ENCODE data around the gene SMARCA4. TPM values are rescaled to one million over a fixed set of nuclear protein-coding genes. Genes with fewer than 3 reads are reported as not detected.

SMARCA4 gene
- total and polyA plus RNA-seq, 11 donors, result 34.1 to 70.9 (median 48.6) TPM

DNA sequence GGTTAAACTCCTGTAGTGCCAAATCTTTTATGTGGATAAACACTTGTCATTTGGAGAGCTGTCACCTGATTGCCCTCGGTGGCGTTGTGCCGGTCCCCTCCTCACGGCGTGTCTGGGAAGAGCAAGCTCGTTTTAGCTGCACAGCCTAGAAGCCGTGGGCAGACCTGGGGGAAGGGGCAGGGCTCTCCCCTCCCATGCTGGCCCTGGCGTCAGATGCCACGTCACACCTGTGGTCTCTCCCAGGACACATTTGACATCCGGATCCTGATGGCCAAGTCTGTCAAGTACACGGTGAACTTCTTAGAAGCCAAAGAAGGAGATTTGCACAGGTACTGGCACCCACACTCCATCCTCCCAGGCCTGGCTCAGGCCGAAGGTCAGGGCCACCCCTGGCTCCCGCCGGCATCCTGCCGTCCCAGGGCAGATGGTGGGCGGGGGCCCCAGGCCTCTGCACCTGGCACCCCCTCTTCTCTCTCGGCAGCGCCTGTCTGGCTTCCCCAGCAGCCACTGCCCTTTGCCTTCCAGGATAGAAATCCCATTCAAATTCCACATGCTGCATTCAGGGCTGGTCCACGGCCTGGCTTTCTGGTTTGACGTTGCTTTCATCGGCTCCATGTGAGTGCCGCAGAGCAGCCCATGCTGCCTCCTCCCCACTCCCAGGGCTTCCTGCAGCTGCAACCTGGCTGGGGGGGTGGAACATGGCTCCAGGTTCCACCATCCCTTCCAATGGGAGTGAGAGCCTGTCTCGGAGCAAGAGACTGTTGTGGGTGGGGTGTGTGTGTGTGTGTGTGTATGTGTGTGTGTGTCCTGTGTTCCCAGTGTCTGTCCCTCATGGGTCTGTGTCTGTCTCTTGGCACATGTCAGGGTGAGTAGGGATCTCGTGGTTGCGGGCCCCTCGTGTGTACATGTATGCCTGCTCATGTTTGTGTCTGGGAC lies 41.2 kb upstream of the SMARCA4 start:
- no peaks in the 10 kb centered on the region for H3K4me1 ChIP-seq
- H3K36me3 ChIP-seq, result peaks cover 0 to 93% (median 79%) of the 10 kb centered on the region in 9 donors
- DNase-seq (no peak), ATAC-seq (peak in 1 of 4 donors; percentile 31)
- no peaks in the 10 kb centered on the region for H3K27me3 ChIP-seq
- intact Hi-C loops (cut with DNase I), result no loop called here
- H3K4me3 ChIP-seq, result no peak overlapping the region
- 73 to 80% (median 73%) methylated on average over 21 to 26 of the region's 26 CpGs for WGBS, 4 donors
- H3K9me3 ChIP-seq, result no peaks in the 10 kb centered on the region
- no peak overlapping the region for H3K27ac ChIP-seq
- no peak for TF ChIP-seq POLR2A (IDR thresholded peaks at IDR 0.05)
- TF ChIP-seq, protein P1, sequence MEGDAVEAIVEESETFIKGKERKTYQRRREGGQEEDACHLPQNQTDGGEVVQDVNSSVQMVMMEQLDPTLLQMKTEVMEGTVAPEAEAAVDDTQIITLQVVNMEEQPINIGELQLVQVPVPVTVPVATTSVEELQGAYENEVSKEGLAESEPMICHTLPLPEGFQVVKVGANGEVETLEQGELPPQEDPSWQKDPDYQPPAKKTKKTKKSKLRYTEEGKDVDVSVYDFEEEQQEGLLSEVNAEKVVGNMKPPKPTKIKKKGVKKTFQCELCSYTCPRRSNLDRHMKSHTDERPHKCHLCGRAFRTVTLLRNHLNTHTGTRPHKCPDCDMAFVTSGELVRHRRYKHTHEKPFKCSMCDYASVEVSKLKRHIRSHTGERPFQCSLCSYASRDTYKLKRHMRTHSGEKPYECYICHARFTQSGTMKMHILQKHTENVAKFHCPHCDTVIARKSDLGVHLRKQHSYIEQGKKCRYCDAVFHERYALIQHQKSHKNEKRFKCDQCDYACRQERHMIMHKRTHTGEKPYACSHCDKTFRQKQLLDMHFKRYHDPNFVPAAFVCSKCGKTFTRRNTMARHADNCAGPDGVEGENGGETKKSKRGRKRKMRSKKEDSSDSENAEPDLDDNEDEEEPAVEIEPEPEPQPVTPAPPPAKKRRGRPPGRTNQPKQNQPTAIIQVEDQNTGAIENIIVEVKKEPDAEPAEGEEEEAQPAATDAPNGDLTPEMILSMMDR (IDR thresholded peaks at IDR 0.05), result no peak

DNA sequence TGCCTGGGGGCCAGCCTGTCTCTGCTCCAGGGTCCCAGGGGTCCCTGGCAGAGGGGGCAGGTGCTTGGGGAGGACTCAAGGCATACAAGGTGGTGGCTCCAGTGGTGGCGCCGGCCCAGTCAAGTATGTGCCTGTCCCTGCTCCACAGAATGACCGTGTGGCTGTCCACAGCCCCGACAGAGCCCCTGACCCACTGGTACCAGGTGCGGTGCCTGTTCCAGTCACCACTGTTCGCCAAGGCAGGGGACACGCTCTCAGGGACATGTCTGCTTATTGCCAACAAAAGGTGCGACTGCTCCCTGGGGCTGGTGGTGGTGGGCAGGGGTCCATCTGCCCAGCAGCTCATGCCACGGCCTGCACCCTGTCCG lies 40.6 kb upstream of the SMARCA4 start:
- H3K9me3 ChIP-seq, result no peaks in the 10 kb centered on the region
- no peaks in the 10 kb centered on the region for H3K27me3 ChIP-seq
- 77 to 92% (median 88%) methylated on average over 6 to 10 of the region's 10 CpGs for WGBS, 4 donors
- ATAC-seq, result no peak
- no peak overlapping the region for H3K27ac ChIP-seq
- TF ChIP-seq, protein P1 (IDR thresholded peaks at IDR 0.05), result no peak
- TF ChIP-seq POLR2A (IDR thresholded peaks at IDR 0.05), result no peak
- intact Hi-C loops (cut with DNase I), result no loop called here
- no peaks in the 10 kb centered on the region for H3K4me1 ChIP-seq
- H3K36me3 ChIP-seq, result peaks cover 0 to 94% (median 82%) of the 10 kb centered on the region in 9 donors
- peak in 1 of 5 donors; percentile 6 for DNase-seq
- no peak overlapping the region for H3K4me3 ChIP-seq

DNA sequence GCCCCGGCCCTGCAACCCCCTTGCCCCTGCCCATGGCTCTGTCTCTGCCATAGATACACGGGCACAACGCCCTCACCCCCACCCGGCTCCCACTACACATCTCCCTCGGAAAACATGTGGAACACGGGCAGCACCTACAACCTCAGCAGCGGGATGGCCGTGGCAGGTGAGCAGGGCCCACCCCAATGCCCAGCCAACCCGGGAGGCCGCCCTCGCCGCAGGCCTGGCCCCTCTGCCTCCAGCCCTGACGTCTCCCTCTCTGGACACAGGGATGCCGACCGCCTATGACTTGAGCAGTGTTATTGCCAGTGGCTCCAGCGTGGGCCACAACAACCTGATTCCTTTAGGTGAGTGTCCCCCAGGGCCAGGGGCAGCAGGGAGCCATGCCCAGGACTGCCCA lies 40.0 kb upstream of the SMARCA4 start:
- no peaks in the 10 kb centered on the region for H3K4me1 ChIP-seq
- ATAC-seq (peak in 1 of 4 donors; percentile 3), DNase-seq (peak in 2 of 5 donors; percentile 9 to 68)
- H3K36me3 ChIP-seq, result peaks cover 0 to 94% (median 82%) of the 10 kb centered on the region in 9 donors
- WGBS, 4 donors, result 83 to 90% (median 87%) methylated on average over 11 to 16 of the region's 16 CpGs
- TF ChIP-seq, protein P1 (IDR thresholded peaks at IDR 0.05), result no peak
- TF ChIP-seq POLR2A (IDR thresholded peaks at IDR 0.05), result no peak
- H3K9me3 ChIP-seq, result no peaks in the 10 kb centered on the region
- no peak overlapping the region for H3K4me3 ChIP-seq
- no peak overlapping the region for H3K27ac ChIP-seq
- intact Hi-C loops (cut with DNase I), result no loop called here
- no peaks in the 10 kb centered on the region for H3K27me3 ChIP-seq

DNA sequence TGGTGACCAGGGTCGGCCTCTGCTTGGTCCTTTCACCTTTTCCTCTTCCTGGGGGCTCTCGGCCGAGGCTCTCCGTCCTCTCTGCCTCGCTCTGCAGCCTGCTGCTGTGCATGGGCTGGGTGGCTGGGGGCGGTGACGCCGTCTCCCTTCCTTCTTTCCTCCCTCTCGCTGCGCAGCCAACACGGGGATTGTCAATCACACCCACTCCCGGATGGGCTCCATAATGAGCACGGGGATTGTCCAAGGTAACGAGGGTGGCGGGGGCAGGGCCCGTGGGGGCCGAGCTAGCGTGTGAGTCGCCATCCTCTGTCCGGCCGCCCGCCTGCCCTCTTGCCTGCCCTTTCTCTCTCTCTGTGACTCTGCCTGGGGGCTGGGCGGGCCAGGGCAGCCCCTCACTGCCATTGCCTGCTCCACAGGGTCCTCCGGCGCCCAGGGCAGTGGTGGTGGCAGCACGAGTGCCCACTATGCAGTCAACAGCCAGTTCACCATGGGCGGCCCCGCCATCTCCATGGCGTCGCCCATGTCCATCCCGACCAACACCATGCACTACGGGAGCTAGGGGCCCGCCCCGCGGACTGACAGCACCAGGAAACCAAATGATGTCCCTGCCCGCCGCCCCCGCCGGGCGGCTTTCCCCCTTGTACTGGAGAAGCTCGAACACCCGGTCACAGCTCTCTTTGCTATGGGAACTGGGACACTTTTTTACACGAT lies 39.5 kb upstream of the SMARCA4 start:
- peak in 2 of 4 donors; percentile 2 to 5 for ATAC-seq
- Histone ChIP-seq H3K36me3 (peaks cover 0 to 91% (median 78%) of the 10 kb centered on the region in 9 donors), H3K27ac (no peak overlapping the region), H3K9me3 (no peaks in the 10 kb centered on the region), H3K4me3 (no peak overlapping the region), H3K4me1 (no peaks in the 10 kb centered on the region), H3K27me3 (no peaks in the 10 kb centered on the region)
- no peak for TF ChIP-seq POLR2A (IDR thresholded peaks at IDR 0.05)
- TF ChIP-seq, protein P1 (IDR thresholded peaks at IDR 0.05), result no peak
- intact Hi-C loops (cut with DNase I), result no loop called here
- WGBS, 4 donors, result 86 to 92% (median 90%) methylated on average over 40 to 43 of the region's 43 CpGs
- peak in 1 of 5 donors; percentile 15 for DNase-seq
